Hepatocyte (in vitro differentiated cells): ENCODE measurements around the gene ATP6AP1.

Source experiments
- CTCF ChIP-seq: fragments of 200-600 bp; sonication (generic); IDR thresholded peaks from 2 replicates; pipeline ENCODE4 v1.5.1; 2016; ENCODE audit warnings: antibody characterized with exemption, mild to moderate bottlenecking; ENCODE audit not compliant: poor library complexity
- EZH2phosphoT487 ChIP-seq: fragments of 200-600 bp; sonication (generic); IDR thresholded peaks from one replicate; pipeline ENCODE4 v1.6.1; 2018; ENCODE audit warnings: antibody characterized with exemption, mild to moderate bottlenecking, low read depth, moderate library complexity; ENCODE audit not compliant: unreplicated experiment, severe bottlenecking

- TF ChIP-seq CTCF (no peak), EZH2phosphoT487 (no peak)
Observed at GRCh38 chrX:154436374-154436982, 8.0 kb downstream of the ATP6AP1 start.
